Astrocyte (in vitro differentiated cells and primary cell): ENCODE measurements around the gene SLC35B2. TPM values are rescaled to one million over a fixed set of nuclear protein-coding genes. Genes with fewer than 3 reads are reported as not detected.

Source experiments
- DNase-seq: peaks from one replicate; pipeline ENCODE4 v3.0.0-alpha.2; 2010; ENCODE audit warnings: low read depth
- FAIRE-seq: peaks from 2 replicates; lab custom pipeline; 2011; peaks lifted over from hg19 to GRCh38; lab: Jason Lieb, UNC
- H2AFZ ChIP-seq: 2 replicates; pipeline ENCODE4 v1.6.0; 2012; ENCODE audit warnings: low read depth, low read length, inconsistent platforms
- H3K27ac ChIP-seq: 2 replicates; pipeline ENCODE4 v1.5.1; 2011; ENCODE audit warnings: low read depth, low read length, inconsistent platforms
- H3K27me3 ChIP-seq: 2 replicates; pipeline ENCODE4 v1.6.0; 2011; ENCODE audit warnings: low read length, inconsistent platforms; ENCODE audit not compliant: insufficient read depth
- H3K36me3 ChIP-seq: 2 replicates; pipeline ENCODE4 v1.5.1; 2011; ENCODE audit warnings: low read length, inconsistent platforms; ENCODE audit not compliant: insufficient read depth
- H3K4me1 ChIP-seq: 2 replicates; pipeline ENCODE4 v1.5.1; 2011; ENCODE audit warnings: low read length, inconsistent platforms; ENCODE audit not compliant: insufficient read depth
- H3K4me2 ChIP-seq: 2 replicates; pipeline ENCODE4 v1.6.0; 2012; ENCODE audit warnings: low read length, inconsistent platforms
- H3K4me3 ChIP-seq: 2 replicates; pipeline ENCODE4 v1.5.1; 2011; ENCODE audit warnings: low read depth, mild to moderate bottlenecking, low read length, inconsistent platforms; ENCODE audit not compliant: insufficient read depth
- H3K79me2 ChIP-seq: 2 replicates; pipeline ENCODE4 v1.6.0; 2012; ENCODE audit warnings: mild to moderate bottlenecking, low read length, inconsistent platforms; ENCODE audit not compliant: insufficient read depth
- H3K9ac ChIP-seq: 2 replicates; pipeline ENCODE4 v1.6.0; 2012; ENCODE audit warnings: mild to moderate bottlenecking, low read length, inconsistent platforms
- H3K9me3 ChIP-seq: 2 replicates; pipeline ENCODE4 v1.5.1; 2012; ENCODE audit warnings: low read depth, mild to moderate bottlenecking, low read length, inconsistent platforms; ENCODE audit not compliant: insufficient read depth
- H4K20me1 ChIP-seq: 2 replicates; pipeline ENCODE4 v1.6.0; 2012; ENCODE audit warnings: low read length, inconsistent platforms; ENCODE audit not compliant: insufficient read depth
- H3K27ac Mint-ChIP-seq: one replicate; pipeline ENCODE4 v1.8.0; 2021; ENCODE audit warnings: mild to moderate bottlenecking, mixed read lengths; ENCODE audit not compliant: unreplicated experiment
- H3K27me3 Mint-ChIP-seq: one replicate; pipeline ENCODE4 v1.8.0; 2021; ENCODE audit warnings: low read depth, mixed read lengths; ENCODE audit not compliant: unreplicated experiment
- H3K36me3 Mint-ChIP-seq: one replicate; pipeline ENCODE4 v1.8.0; 2021; ENCODE audit warnings: low read depth, mixed read lengths; ENCODE audit not compliant: unreplicated experiment
- H3K4me1 Mint-ChIP-seq: one replicate; pipeline ENCODE4 v1.8.0; 2021; ENCODE audit warnings: low read depth, mixed read lengths; ENCODE audit not compliant: unreplicated experiment
- H3K4me3 Mint-ChIP-seq: one replicate; pipeline ENCODE4 v1.8.0; 2021; ENCODE audit warnings: mild to moderate bottlenecking, moderate library complexity, mixed read lengths; ENCODE audit not compliant: unreplicated experiment
- H3K9me3 Mint-ChIP-seq: one replicate; pipeline ENCODE4 v1.8.0; 2021; ENCODE audit warnings: mild to moderate bottlenecking, mixed read lengths; ENCODE audit not compliant: unreplicated experiment
- CTCF ChIP-seq: IDR thresholded peaks from 2 replicates; pipeline ENCODE4 v1.5.1; 2011; ENCODE audit warnings: low read depth, mild to moderate bottlenecking, inconsistent platforms, low read length, moderate library complexity; ENCODE audit not compliant: insufficient read depth
- EZH2 ChIP-seq: IDR thresholded peaks from 2 replicates; pipeline ENCODE4 v1.6.1; 2012; ENCODE audit warnings: mild to moderate bottlenecking, low read length, inconsistent platforms; ENCODE audit not compliant: insufficient read depth
- total RNA-seq: library from RNA; stranded (reverse); gene quantifications from 2 replicates; pipeline ENCODE4 v1.2.1, GENCODE V29; 2021

SLC35B2 gene
- total RNA-seq, 1 donor from 2014 or later = 61.8 TPM

GRCh38 chr6:44285552-44286284, 28.4 kb upstream of the SLC35B2 start:
- no peak overlapping the region for H3K27ac ChIP-seq
- peaks cover 47% of the 10 kb centered on the region for H3K27me3 ChIP-seq
- no peaks in the 10 kb centered on the region for H4K20me1 ChIP-seq
- no peaks in the 10 kb centered on the region for H3K9me3 ChIP-seq
- H3K4me1 ChIP-seq = no peaks in the 10 kb centered on the region
- Mint-ChIP-seq H3K4me1 (no peaks in the 10 kb centered on the region), H3K36me3 (peaks cover 3% of the 10 kb centered on the region), H3K27ac (no peak overlapping the region), H3K27me3 (peaks cover 83% of the 10 kb centered on the region), H3K9me3 (peaks cover 2% of the 10 kb centered on the region), H3K4me3 (no peak overlapping the region)
- no peak overlapping the region for H3K9ac ChIP-seq
- no peaks in the 10 kb centered on the region for H3K79me2 ChIP-seq
- H3K4me3 ChIP-seq = no peak overlapping the region
- DNase-seq (no peak), FAIRE-seq (no peak)
- no peaks in the 10 kb centered on the region for H3K36me3 ChIP-seq
- TF ChIP-seq EZH2 = no peak
- no peak for TF ChIP-seq CTCF
- no peak overlapping the region for H3K4me2 ChIP-seq
- no peak overlapping the region for H2AFZ ChIP-seq

GRCh38 chr6:44284867-44285266, 27.5 kb upstream of the SLC35B2 start:
- Mint-ChIP-seq H3K27me3 (peaks cover 77% of the 10 kb centered on the region), H3K4me3 (no peak overlapping the region), H3K4me1 (no peaks in the 10 kb centered on the region), H3K27ac (no peak overlapping the region), H3K36me3 (peaks cover 4% of the 10 kb centered on the region), H3K9me3 (peaks cover 2% of the 10 kb centered on the region)
- Histone ChIP-seq H3K9me3 (no peaks in the 10 kb centered on the region), H3K27ac (no peak overlapping the region), H2AFZ (no peak overlapping the region), H4K20me1 (no peaks in the 10 kb centered on the region), H3K79me2 (no peaks in the 10 kb centered on the region), H3K4me1 (no peaks in the 10 kb centered on the region), H3K9ac (no peak overlapping the region), H3K36me3 (no peaks in the 10 kb centered on the region), H3K4me3 (no peak overlapping the region), H3K4me2 (no peak overlapping the region), H3K27me3 (peaks cover 48% of the 10 kb centered on the region)
- FAIRE-seq = no peak
- no peak for DNase-seq
- TF ChIP-seq EZH2 = no peak
- no peak for TF ChIP-seq CTCF

- Mint-ChIP-seq H3K9me3 (peaks cover 2% of the 10 kb centered on the region), H3K4me1 (peaks cover 2% of the 10 kb centered on the region), H3K36me3 (peaks cover 4% of the 10 kb centered on the region), H3K27me3 (peaks cover 75% of the 10 kb centered on the region), H3K4me3 (no peak overlapping the region), H3K27ac (no peak overlapping the region)
- no peaks in the 10 kb centered on the region for H4K20me1 ChIP-seq
- no peak overlapping the region for H2AFZ ChIP-seq
- H3K36me3 ChIP-seq = no peaks in the 10 kb centered on the region
- no peaks in the 10 kb centered on the region for H3K79me2 ChIP-seq
- no peak overlapping the region for H3K27ac ChIP-seq
- no peaks in the 10 kb centered on the region for H3K4me1 ChIP-seq
- H3K4me2 ChIP-seq = no peak overlapping the region
- no peak for TF ChIP-seq CTCF
- TF ChIP-seq EZH2 = no peak
- FAIRE-seq (no peak), DNase-seq (no peak)
- no peaks in the 10 kb centered on the region for H3K9me3 ChIP-seq
- peaks cover 42% of the 10 kb centered on the region for H3K27me3 ChIP-seq
- no peak overlapping the region for H3K4me3 ChIP-seq
- no peak overlapping the region for H3K9ac ChIP-seq
These were observed 26.8 kb upstream of the SLC35B2 start for GRCh38 chr6:44284121-44284520.
